IPS-15b (cell line): ENCODE measurements around the gene USO1.
A peak's percentile ranks its signal among the peaks of the same experiment; 100 is the strongest.
"Not testable (repeated sequence)": the region's sequence is repeated elsewhere in the genome, so short reads cannot be mapped to it uniquely, and the experiment has no call there.

Source experiments
- H3K27me3 ChIP-seq: one replicate; pipeline ENCODE4 v1.6.1; 2013; ENCODE audit warnings: low read length; ENCODE audit not compliant: control insufficient read depth, insufficient read depth
- H3K36me3 ChIP-seq: one replicate; pipeline ENCODE4 v1.6.1; 2013; ENCODE audit warnings: low read length; ENCODE audit not compliant: control insufficient read depth, insufficient read depth
- H3K4me1 ChIP-seq: one replicate; pipeline ENCODE4 v1.6.1; 2013; ENCODE audit warnings: mild to moderate bottlenecking, low read length; ENCODE audit not compliant: control insufficient read depth, insufficient read depth
- H3K4me3 ChIP-seq: one replicate; pipeline ENCODE4 v1.5.1; 2013; ENCODE audit warnings: low read depth, low read length
- H3K9ac ChIP-seq: one replicate; pipeline ENCODE4 v1.6.1; 2013; ENCODE audit warnings: low read depth, mild to moderate bottlenecking, low read length
- H3K9me3 ChIP-seq: one replicate; pipeline ENCODE4 v1.6.1; 2013; ENCODE audit warnings: mild to moderate bottlenecking, low read length; ENCODE audit not compliant: control insufficient read depth, insufficient read depth

Gene USO1

DNA sequence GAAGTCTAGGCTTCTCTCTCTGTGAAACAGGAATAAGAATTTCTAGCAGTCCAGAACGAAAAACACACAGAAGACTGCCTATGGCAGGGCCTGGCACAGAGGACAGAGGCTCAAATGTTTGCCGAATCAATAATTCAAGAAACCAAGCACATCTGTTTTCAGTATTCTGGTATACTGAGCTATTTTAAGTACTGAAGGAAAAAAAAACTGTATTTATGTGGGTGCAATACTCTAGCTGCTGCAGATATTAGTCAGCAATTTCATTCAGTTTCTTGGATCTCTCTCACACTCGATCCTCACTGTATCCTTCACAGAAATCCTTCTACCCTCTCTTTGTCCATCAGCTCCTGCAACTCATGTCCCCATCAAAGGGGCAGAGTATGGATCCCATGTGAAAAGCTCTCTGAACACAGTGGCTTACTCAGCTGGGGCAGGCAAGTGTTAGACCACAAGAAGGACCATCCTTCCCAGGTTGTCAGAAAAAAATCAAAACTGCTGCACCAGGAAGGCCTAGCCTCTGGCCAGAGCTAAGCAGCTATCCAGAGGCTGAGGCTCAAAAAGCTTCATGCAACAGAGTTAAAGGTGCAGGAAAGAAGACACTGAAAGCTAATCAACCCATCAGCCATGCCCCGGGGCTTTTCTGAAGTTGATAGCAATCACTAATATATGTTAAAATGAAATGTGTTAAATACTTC is 9.1 kb upstream of the USO1 start:
- no peak overlapping the region for H3K9ac ChIP-seq
- H3K4me1 ChIP-seq, result peaks cover 2% of the 10 kb centered on the region
- no peaks in the 10 kb centered on the region for H3K36me3 ChIP-seq
- H3K9me3 ChIP-seq, result no peaks in the 10 kb centered on the region
- H3K4me3 ChIP-seq, result no peak overlapping the region
- H3K27me3 ChIP-seq, result no peaks in the 10 kb centered on the region

DNA sequence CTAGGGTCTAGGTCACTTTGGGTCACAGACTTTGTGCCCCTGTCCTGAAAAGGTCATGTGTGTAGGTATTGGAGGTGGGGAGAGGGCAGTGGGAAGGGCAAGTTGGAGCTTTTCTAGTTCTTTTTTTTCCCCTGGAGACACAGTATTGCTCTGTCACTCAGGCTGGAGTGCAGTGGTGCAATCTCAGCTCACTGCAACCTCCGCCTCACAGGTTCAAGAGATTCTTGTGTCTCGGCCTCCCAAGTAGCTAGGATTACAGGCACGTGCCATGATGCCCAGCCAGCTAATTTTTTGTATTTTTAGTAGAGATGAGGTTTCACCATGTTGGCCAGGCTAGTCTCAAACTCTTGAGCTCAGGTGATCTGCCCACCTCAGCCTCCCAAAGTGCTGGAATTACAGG is 8.3 kb upstream of the USO1 start:
- H3K4me3 ChIP-seq, H3K9me3 ChIP-seq, H3K36me3 ChIP-seq, H3K4me1 ChIP-seq, H3K9ac ChIP-seq, H3K27me3 ChIP-seq: not testable (repeated sequence)

GRCh38 chr4:75717408-75717807 is 7.0 kb upstream of the USO1 start:
- Histone ChIP-seq H3K9ac (no peak overlapping the region), H3K9me3 (no peaks in the 10 kb centered on the region), H3K36me3 (no peaks in the 10 kb centered on the region), H3K27me3 (no peaks in the 10 kb centered on the region), H3K4me1 (peaks cover 5% of the 10 kb centered on the region), H3K4me3 (no peak overlapping the region)

DNA sequence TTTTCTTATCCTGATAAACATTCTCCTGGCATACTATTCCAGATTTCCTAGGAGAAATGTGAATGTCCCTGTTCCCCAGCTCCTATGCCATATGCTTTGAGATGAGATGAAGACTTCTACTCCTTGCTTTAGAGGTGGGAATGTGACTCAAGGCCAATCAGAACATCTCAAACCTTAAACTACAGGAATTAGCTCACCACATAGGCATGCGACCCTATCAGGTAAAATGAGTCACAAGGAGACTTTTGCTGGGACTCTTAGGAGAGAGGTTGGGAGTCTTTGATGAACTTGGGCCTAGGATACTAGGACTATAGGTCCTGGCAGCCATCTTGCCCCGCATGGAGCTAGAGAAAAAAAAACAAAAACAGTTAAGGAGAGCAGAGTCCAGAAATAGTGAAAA is 5.8 kb upstream of the USO1 start:
- H3K9me3 ChIP-seq, result no peaks in the 10 kb centered on the region
- H3K4me3 ChIP-seq, result no peak overlapping the region
- H3K4me1 ChIP-seq, result peaks cover 5% of the 10 kb centered on the region
- no peaks in the 10 kb centered on the region for H3K36me3 ChIP-seq
- no peak overlapping the region for H3K9ac ChIP-seq
- H3K27me3 ChIP-seq, result no peaks in the 10 kb centered on the region

GRCh38 chr4:75722417-75722816 is 2.0 kb upstream of the USO1 start:
- no peak overlapping the region for H3K9ac ChIP-seq

DNA sequence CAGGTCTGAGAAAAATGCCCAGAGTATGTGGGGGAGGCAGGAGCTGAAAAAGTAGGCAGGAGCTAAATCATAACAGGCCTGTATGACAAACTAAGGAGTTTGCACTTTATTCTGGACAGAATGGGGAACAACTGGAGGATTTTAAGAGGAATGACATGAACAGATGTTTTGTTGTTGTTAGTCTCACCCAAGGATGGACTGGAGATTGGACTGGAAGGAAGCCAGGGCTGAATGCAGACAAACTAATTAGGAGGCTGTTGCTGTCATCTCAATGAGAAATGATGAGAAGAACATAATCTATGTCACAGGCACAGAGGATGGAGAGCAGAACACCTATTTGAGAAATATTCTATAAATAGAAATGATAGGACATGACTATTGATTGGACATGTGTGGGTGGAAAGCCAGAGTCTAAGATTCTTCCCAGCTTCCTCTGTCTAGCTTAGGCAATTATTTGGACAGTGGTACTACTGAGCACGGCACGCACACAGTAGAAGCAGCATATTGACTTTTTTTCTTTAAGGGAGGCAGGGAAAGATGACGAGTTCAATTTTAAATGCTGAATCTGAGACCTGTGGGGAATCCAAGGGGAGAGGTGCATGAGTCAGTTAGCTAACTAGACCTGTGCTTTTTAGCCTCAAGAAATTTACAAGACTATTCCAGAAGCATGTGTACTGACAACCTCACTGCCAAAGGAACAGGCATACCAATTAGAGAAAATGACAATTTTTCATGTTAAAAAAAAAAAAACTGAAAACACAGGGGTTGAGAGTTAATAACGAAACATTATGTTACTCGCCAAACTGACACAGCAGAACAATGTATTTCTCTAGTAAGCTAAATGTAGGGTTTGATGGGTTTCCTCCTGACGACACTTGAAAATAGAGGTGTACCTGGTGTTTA is 963 bp upstream of the USO1 start:
- Histone ChIP-seq H3K9me3 (no peaks in the 10 kb centered on the region), H3K9ac (peak overlapping the region; percentile 95), H3K4me3 (peak overlapping the region; percentile 97), H3K27me3 (no peaks in the 10 kb centered on the region), H3K4me1 (peaks cover 16% of the 10 kb centered on the region), H3K36me3 (no peaks in the 10 kb centered on the region)

More at GRCh38 chr4:75722417-75722816, 2.0 kb upstream of the USO1 start:
- no peaks in the 10 kb centered on the region for H3K27me3 ChIP-seq
- no peaks in the 10 kb centered on the region for H3K9me3 ChIP-seq
- H3K4me1 ChIP-seq, result peaks cover 11% of the 10 kb centered on the region
- H3K36me3 ChIP-seq, result no peaks in the 10 kb centered on the region
- peak overlapping the region; percentile 97 for H3K4me3 ChIP-seq

DNA sequence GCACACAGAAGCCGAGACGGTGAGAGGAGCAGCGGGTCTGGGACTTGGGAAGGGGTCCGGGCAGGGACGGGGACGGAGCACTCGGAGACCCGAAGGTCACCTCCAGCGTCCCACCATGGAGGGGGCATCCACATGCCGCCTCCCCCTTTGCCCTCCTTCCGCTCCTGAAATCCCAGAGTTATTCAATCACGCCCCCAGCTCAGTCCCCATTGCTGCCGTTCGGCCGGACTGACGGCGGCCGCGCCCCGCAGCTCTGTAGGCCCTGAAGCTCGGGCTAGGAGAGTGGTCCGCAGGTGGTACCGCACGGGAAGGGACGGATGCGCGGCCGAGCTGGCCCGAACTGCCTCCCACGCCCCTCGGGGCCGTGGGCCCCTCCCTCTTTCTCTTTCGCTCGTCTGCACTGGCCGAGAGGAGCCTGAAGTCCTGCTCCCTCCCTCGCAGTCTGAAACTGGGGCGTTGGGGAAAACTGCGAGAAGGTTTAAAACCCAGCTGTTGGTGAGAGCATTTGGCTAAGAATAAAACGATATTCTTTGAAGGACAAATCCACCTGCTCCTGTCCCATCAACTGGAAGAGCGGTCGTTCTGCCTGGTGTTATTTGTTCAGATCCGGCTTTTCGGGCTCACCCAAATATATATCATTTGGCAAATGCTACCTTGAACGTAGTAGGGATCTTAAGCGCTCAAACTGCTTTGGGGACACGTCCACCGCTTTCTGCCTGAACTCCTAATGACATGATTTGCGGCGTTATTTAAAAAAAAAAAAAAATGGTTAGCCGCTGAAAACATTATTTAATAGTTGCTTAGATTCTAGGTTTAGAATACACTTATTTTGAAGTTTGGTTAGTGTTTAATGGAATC is 719 bp downstream of the USO1 start:
- no peaks in the 10 kb centered on the region for H3K36me3 ChIP-seq
- peaks cover 18% of the 10 kb centered on the region for H3K4me1 ChIP-seq
- H3K27me3 ChIP-seq, result no peaks in the 10 kb centered on the region
- H3K4me3 ChIP-seq, result peak overlapping the region; percentile 97
- no peaks in the 10 kb centered on the region for H3K9me3 ChIP-seq
- H3K9ac ChIP-seq, result peak overlapping the region; percentile 99

DNA sequence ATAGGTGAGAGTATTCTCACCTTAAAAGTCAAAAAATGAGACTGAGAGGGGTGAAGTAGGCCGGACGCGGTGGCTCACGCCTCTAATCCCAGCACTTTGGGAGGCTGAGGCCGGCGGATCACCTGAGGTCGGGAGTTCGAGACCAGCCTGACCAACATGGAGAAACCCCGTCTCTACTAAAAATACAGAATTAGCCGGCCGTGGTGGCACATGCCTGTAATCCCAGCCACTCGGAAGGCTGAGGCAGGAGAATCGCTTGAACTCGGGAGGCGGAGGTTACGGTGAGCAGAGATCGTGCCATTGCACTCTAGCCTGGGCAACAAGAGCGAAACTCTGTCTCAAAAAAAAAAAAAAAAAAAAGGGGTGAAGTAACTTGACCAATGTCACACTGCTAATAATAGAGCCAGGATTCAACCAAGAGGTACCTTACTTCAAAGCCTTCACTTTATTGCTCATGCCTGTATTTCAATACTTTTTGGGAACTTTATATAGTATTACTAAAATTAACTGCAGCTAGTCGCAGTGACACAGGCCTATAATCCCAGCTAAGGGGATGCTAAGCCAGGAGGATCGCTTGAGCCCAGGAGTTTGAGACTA is 1.7 kb downstream of the USO1 start:
- H3K36me3 ChIP-seq, H3K9me3 ChIP-seq, H3K27me3 ChIP-seq: not testable (repeated sequence)
- Histone ChIP-seq H3K4me3 (peak overlapping the region; percentile 97), H3K9ac (peak overlapping the region; percentile 99), H3K4me1 (peaks cover 16% of the 10 kb centered on the region)

DNA sequence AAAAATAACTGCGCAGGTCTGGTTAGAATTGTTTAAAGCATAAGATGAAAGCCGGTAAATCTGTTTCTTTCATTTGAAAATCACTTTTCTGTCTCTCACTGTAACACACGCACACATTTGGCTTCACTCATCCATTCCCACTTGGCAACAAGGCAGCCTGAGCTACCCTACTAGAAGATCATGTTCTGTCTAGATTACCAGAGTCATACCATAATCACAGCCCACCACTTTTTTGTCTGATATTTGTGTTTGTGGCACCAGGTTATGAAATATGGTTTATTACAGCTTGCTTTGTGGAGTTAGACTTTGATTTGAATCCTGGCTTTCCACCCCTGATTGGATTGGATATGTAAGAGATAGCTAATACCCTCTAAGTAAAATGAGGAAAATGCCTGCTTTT is 2.2 kb downstream of the USO1 start:
- H3K4me1 ChIP-seq, result peaks cover 15% of the 10 kb centered on the region
- peak overlapping the region; percentile 97 for H3K4me3 ChIP-seq
- no peaks in the 10 kb centered on the region for H3K9me3 ChIP-seq
- no peaks in the 10 kb centered on the region for H3K27me3 ChIP-seq
- H3K36me3 ChIP-seq, result no peaks in the 10 kb centered on the region
- no peak overlapping the region for H3K9ac ChIP-seq

DNA sequence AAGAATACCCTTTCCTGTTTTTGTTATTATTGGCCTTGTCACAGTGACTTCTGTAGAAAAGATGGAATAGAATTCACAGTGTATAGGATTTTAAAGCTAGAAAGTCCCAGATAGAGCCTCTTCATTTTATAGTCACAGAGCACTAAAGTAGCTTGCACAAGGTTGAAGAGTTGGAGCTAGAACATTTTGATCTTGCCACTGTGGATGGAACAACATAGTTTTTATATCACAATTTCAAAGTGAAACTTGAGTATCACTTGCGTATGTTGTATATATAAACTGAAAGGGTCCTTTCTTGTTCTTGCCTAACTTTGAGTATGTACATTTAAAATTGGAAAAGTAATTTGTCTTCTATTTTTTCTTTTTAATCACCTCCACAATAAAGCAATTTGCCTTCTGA is 2.7 kb downstream of the USO1 start:
- Histone ChIP-seq H3K36me3 (no peaks in the 10 kb centered on the region), H3K4me1 (peaks cover 15% of the 10 kb centered on the region), H3K9ac (no peak overlapping the region), H3K9me3 (no peaks in the 10 kb centered on the region), H3K4me3 (peak overlapping the region; percentile 97), H3K27me3 (no peaks in the 10 kb centered on the region)

DNA sequence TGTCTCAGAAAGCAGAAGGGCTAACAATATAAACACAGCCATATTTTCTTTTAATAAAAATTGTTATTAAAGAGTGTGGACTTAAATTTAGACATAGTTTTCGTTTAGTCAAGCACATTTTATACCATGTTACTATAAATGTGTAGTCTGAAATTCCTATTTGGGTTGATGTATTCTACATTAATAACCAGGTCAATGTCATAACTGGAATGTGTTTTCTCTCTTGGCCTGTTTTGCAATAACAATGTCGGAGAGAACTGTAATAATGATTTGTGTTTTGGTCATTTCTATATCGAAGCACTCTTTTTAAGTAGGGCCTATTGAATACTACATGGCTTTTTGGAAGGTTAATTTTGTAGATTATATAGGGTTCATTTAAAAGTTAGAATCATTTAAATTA is 5.5 kb downstream of the USO1 start:
- Histone ChIP-seq H3K9me3 (no peaks in the 10 kb centered on the region), H3K4me3 (no peak overlapping the region)

More for the DNA sequence above, 5.5 kb downstream of the USO1 start:
- Histone ChIP-seq H3K27me3 (no peaks in the 10 kb centered on the region), H3K4me1 (peaks cover 15% of the 10 kb centered on the region), H3K9ac (no peak overlapping the region), H3K36me3 (no peaks in the 10 kb centered on the region)
